Measurements from ENCODE around the gene LOXHD1. TPM values are rescaled to one million over a fixed set of nuclear protein-coding genes. Genes with fewer than 3 reads are reported as not detected.

The LOXHD1 gene
- total and polyA plus RNA-seq, 2 donors (not counting 1 experiment from before 2014, with no cell fraction given): not detected

- no peak overlapping the region for H3K27ac ChIP-seq (ENCODE audit: low read length in 2 of 2)
- H3K9me3 Mint-ChIP-seq (ENCODE audit: insufficient read depth): no peaks in the 10 kb centered on the region
- H3K36me3 ChIP-seq (replicated peaks in 1 of 2; ENCODE audit: control extremely low read depth in 1 of 2, control insufficient read depth in 1 of 2, extremely low read depth in 1 of 2, insufficient read depth in 2 of 2, low read length in 1 of 2): no peaks in the 10 kb centered on the region
- DNase-seq (no peak), ATAC-seq (ENCODE audit: low read depth) (no peak)
- H3K27me3 ChIP-seq (replicated peaks in 1 of 4; ENCODE audit: control extremely low read depth in 1 of 4, control insufficient read depth in 3 of 4, insufficient read depth in 4 of 4, low read length in 3 of 4): no peaks in the 10 kb centered on the region
- TF ChIP-seq CTCF (IDR thresholded peaks at IDR 0.05) (no peak), EZH2 (IDR thresholded peaks at IDR 0.05; ENCODE audit: borderline replicate concordance, insufficient read depth, low read depth, low read length, poor library complexity, severe bottlenecking) (no peak)
- H2AFZ ChIP-seq (ENCODE audit: insufficient read depth, low read depth, low read length, poor library complexity, severe bottlenecking): no peak overlapping the region
- no peaks in the 10 kb centered on the region for H3K79me2 ChIP-seq (ENCODE audit: control insufficient read depth, insufficient read depth, low read length)
- WGBS (ENCODE audit: insufficient coverage): 98% methylated on average over 11 of the region's 11 CpGs
- H3K4me1 ChIP-seq (ENCODE audit: control insufficient read depth in 2 of 2, insufficient read depth in 2 of 2, low read length in 2 of 2): no peaks in the 10 kb centered on the region
- peaks cover 7% of the 10 kb centered on the region for H3K27me3 Mint-ChIP-seq
- H3K4me3 Mint-ChIP-seq: no peak overlapping the region
- H3K4me3 ChIP-seq (ENCODE audit: control extremely low read depth in 1 of 5, extremely low read depth in 1 of 5, insufficient read depth in 1 of 5, low read depth in 2 of 5, low read length in 4 of 5): no peak overlapping the region
- ChIA-PET POLR2A (no interaction called here), CTCF (no interaction called here)
- H3K9me3 ChIP-seq (ENCODE audit: control extremely low read depth in 1 of 3, control insufficient read depth in 2 of 3, insufficient read depth in 1 of 3, low read length in 2 of 3): no peaks in the 10 kb centered on the region
- H3K4me2 ChIP-seq (replicated peaks; ENCODE audit: low read depth, low read length, poor library complexity, severe bottlenecking): no peak overlapping the region
- intact Hi-C loops (cut with micrococcal nuclease): no loop called here
- H3K4me1 Mint-ChIP-seq: no peaks in the 10 kb centered on the region
- no peak overlapping the region for H3K27ac Mint-ChIP-seq
- H3K9ac ChIP-seq (ENCODE audit: low read length): no peak overlapping the region
- no peaks in the 10 kb centered on the region for H4K20me1 ChIP-seq (ENCODE audit: control insufficient read depth, insufficient read depth, low read length, poor library complexity, severe bottlenecking)
These were observed 96.4 kb downstream of the LOXHD1 start for GRCh38 chr18:46560671-46561045.

GRCh38 chr18:46559946-46560670 lies 96.9 kb downstream of the LOXHD1 start:
- H3K9ac ChIP-seq (ENCODE audit: low read length): no peak overlapping the region
- no peaks in the 10 kb centered on the region for H3K79me2 ChIP-seq (ENCODE audit: control insufficient read depth, insufficient read depth, low read length)
- no peak for TF ChIP-seq CTCF (IDR thresholded peaks at IDR 0.05)
- TF ChIP-seq EZH2 (IDR thresholded peaks at IDR 0.05; ENCODE audit: borderline replicate concordance, insufficient read depth, low read depth, low read length, poor library complexity, severe bottlenecking): no peak
- H3K36me3 ChIP-seq (replicated peaks in 1 of 2; ENCODE audit: control extremely low read depth in 1 of 2, control insufficient read depth in 1 of 2, extremely low read depth in 1 of 2, insufficient read depth in 2 of 2, low read length in 1 of 2): no peaks in the 10 kb centered on the region
- intact Hi-C loops (cut with micrococcal nuclease): no loop called here
- ChIA-PET CTCF (no interaction called here), POLR2A (no interaction called here)
- H2AFZ ChIP-seq (ENCODE audit: insufficient read depth, low read depth, low read length, poor library complexity, severe bottlenecking): no peak overlapping the region
- H3K9me3 ChIP-seq (ENCODE audit: control extremely low read depth in 1 of 3, control insufficient read depth in 2 of 3, insufficient read depth in 1 of 3, low read length in 2 of 3): no peaks in the 10 kb centered on the region
- no peaks in the 10 kb centered on the region for H3K4me1 ChIP-seq (ENCODE audit: control insufficient read depth in 2 of 2, insufficient read depth in 2 of 2, low read length in 2 of 2)
- Mint-ChIP-seq H3K4me1 (no peaks in the 10 kb centered on the region), H3K27me3 (peaks cover 7% of the 10 kb centered on the region), H3K27ac (no peak overlapping the region), H3K4me3 (no peak overlapping the region), H3K9me3 (ENCODE audit: insufficient read depth) (no peaks in the 10 kb centered on the region)
- no peaks in the 10 kb centered on the region for H4K20me1 ChIP-seq (ENCODE audit: control insufficient read depth, insufficient read depth, low read length, poor library complexity, severe bottlenecking)
- WGBS (ENCODE audit: insufficient coverage): 91% methylated on average over 36 of the region's 37 CpGs
- DNase-seq (no peak), ATAC-seq (ENCODE audit: low read depth) (no peak)
- H3K4me3 ChIP-seq (ENCODE audit: control extremely low read depth in 1 of 5, extremely low read depth in 1 of 5, insufficient read depth in 1 of 5, low read depth in 2 of 5, low read length in 4 of 5): no peak overlapping the region
- H3K27ac ChIP-seq (ENCODE audit: low read length in 2 of 2): no peak overlapping the region
- H3K27me3 ChIP-seq (replicated peaks in 1 of 4; ENCODE audit: control extremely low read depth in 1 of 4, control insufficient read depth in 3 of 4, insufficient read depth in 4 of 4, low read length in 3 of 4): no peaks in the 10 kb centered on the region
- no peak overlapping the region for H3K4me2 ChIP-seq (replicated peaks; ENCODE audit: low read depth, low read length, poor library complexity, severe bottlenecking)

All from B cell (primary cell).